HCT116 (cell line): ENCODE data around the gene NEMP1.

Source experiments
- EGR1 ChIP-seq: IDR thresholded peaks from 2 replicates; pipeline ENCODE4 v1.6.1; 2012; ENCODE audit warnings: low read depth
- EZH2 ChIP-seq: fragments of 200-600 bp; sonication (generic); IDR thresholded peaks from 2 replicates; pipeline ENCODE4 v1.6.1; 2017; ENCODE audit warnings: antibody characterized with exemption, mixed run types
- POLR2A ChIP-seq: IDR thresholded peaks from 2 replicates; pipeline ENCODE4 v1.7.0; 2011; ENCODE audit warnings: borderline replicate concordance; ENCODE audit not compliant: insufficient read depth, insufficient read length; ENCODE audit errors: extremely low read depth
- POLR2AphosphoS5 ChIP-seq: IDR thresholded peaks from 2 replicates; pipeline ENCODE4 v1.6.1; 2011; ENCODE audit warnings: mild to moderate bottlenecking, low read depth, low read length, moderate library complexity
- TF ChIP-seq, protein P1 (sequence below): IDR thresholded peaks from 2 replicates; pipeline ENCODE4 v1.6.1; 2012
- TF ChIP-seq, protein P2 (sequence below), 3 experiments: fragments of 200-600 bp in 1 of 3; sonication (generic) in 1 of 3; IDR thresholded peaks in 2 of 3; conservative IDR thresholded peaks in 1 of 3; 2 replicates each; pipeline ENCODE4 v1.5.1; 2012 to 2017; ENCODE audit warnings: low read depth in 2 of 3, low read length in 2 of 3, antibody characterized with exemption in 1 of 3, borderline replicate concordance in 1 of 3, control low read depth in 1 of 3, mild to moderate bottlenecking in 1 of 3, mixed read lengths in 1 of 3, mixed run types in 1 of 3, moderate library complexity in 1 of 3; ENCODE audit not compliant: insufficient read depth in 1 of 3

GRCh38 chr12:57111031-57111734 is 32.6 kb upstream of the NEMP1 start, which contains the start of gene STAT6:
- TF ChIP-seq, protein P1, sequence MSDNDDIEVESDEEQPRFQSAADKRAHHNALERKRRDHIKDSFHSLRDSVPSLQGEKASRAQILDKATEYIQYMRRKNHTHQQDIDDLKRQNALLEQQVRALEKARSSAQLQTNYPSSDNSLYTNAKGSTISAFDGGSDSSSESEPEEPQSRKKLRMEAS = no peak
- TF ChIP-seq, protein P2, sequence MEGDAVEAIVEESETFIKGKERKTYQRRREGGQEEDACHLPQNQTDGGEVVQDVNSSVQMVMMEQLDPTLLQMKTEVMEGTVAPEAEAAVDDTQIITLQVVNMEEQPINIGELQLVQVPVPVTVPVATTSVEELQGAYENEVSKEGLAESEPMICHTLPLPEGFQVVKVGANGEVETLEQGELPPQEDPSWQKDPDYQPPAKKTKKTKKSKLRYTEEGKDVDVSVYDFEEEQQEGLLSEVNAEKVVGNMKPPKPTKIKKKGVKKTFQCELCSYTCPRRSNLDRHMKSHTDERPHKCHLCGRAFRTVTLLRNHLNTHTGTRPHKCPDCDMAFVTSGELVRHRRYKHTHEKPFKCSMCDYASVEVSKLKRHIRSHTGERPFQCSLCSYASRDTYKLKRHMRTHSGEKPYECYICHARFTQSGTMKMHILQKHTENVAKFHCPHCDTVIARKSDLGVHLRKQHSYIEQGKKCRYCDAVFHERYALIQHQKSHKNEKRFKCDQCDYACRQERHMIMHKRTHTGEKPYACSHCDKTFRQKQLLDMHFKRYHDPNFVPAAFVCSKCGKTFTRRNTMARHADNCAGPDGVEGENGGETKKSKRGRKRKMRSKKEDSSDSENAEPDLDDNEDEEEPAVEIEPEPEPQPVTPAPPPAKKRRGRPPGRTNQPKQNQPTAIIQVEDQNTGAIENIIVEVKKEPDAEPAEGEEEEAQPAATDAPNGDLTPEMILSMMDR (IDR thresholded peaks at IDR 0.05 in 2 of 3, conservative IDR thresholded peaks at IDR 0.05 in 1 of 3; ENCODE audit: borderline replicate concordance in 1 of 3, insufficient read depth in 1 of 3, low read depth in 2 of 3, low read length in 2 of 3) = no peak; a peak in 1 of 6 replicates
- no peak; the same call in 1 of the 2 replicates for TF ChIP-seq POLR2AphosphoS5
- TF ChIP-seq EZH2 = no peak
- no peak for TF ChIP-seq EGR1
- TF ChIP-seq POLR2A = no peak
